ENCODE data around the gene KLHL34. TPM values are rescaled to one million over a fixed set of nuclear protein-coding genes. Genes with fewer than 3 reads are reported as not detected.

Gene KLHL34
- total and polyA plus RNA-seq, 3 experiments from 2014 or later, result 0.27 to 0.38 (median 0.35) TPM

- POLR2A ChIA-PET, result no interaction called here
- Histone ChIP-seq H3K36me3 (ENCODE audit: insufficient read depth, low read length) (no peaks in the 10 kb centered on the region), H3K4me3 (ENCODE audit: low read length) (no peak overlapping the region), H3K4me1 (ENCODE audit: insufficient read depth, low read length) (no peaks in the 10 kb centered on the region), H3K27me3 (ENCODE audit: insufficient read depth, low read length, poor library complexity, severe bottlenecking) (no peaks in the 10 kb centered on the region), H3K27ac (ENCODE audit: low read depth, low read length) (no peak overlapping the region), H3K9me3 (ENCODE audit: low read length) (no peaks in the 10 kb centered on the region)
- Mint-ChIP-seq H3K9me3 (peaks cover 0 to 2% (median 0%) of the 10 kb centered on the region in 5 donors), H3K27ac (no peak overlapping the region), H3K36me3 (peaks cover 0 to 3% (median 2%) of the 10 kb centered on the region in 3 donors), H3K27me3 (peaks cover 0 to 1% of the 10 kb centered on the region in 2 donors), H3K4me3 (no peak overlapping the region), H3K4me1 (no peaks in the 10 kb centered on the region)
- CTCF ChIA-PET, result no interaction called here
- DNase-seq, result no peak
Observed at GRCh38 chrX:21645431-21645830, 12.7 kb downstream of the KLHL34 start.

GRCh38 chrX:21639775-21640174 is 18.4 kb downstream of the KLHL34 start:
- ChIA-PET POLR2A (no interaction called here), CTCF (no interaction called here)
- H3K9me3 ChIP-seq (ENCODE audit: low read length), result no peaks in the 10 kb centered on the region
- Mint-ChIP-seq H3K4me1 (no peaks in the 10 kb centered on the region), H3K27me3 (no peaks in the 10 kb centered on the region), H3K4me3 (no peak overlapping the region), H3K9me3 (peaks cover 0 to 2% (median 0%) of the 10 kb centered on the region in 5 donors), H3K27ac (no peak overlapping the region), H3K36me3 (no peaks in the 10 kb centered on the region)
- DNase-seq, result no peak
- H3K27me3 ChIP-seq (ENCODE audit: insufficient read depth, low read length, poor library complexity, severe bottlenecking), result no peaks in the 10 kb centered on the region
- H3K36me3 ChIP-seq (ENCODE audit: insufficient read depth, low read length), result no peaks in the 10 kb centered on the region
- no peaks in the 10 kb centered on the region for H3K4me1 ChIP-seq (ENCODE audit: insufficient read depth, low read length)
- no peak overlapping the region for H3K4me3 ChIP-seq (ENCODE audit: low read length)
- H3K27ac ChIP-seq (ENCODE audit: low read depth, low read length), result no peak overlapping the region

GRCh38 chrX:21638311-21638710 is 19.8 kb downstream of the KLHL34 start:
- Histone ChIP-seq H3K27me3 (ENCODE audit: insufficient read depth, low read length, poor library complexity, severe bottlenecking) (no peaks in the 10 kb centered on the region), H3K4me1 (ENCODE audit: insufficient read depth, low read length) (no peaks in the 10 kb centered on the region), H3K36me3 (ENCODE audit: insufficient read depth, low read length) (no peaks in the 10 kb centered on the region), H3K27ac (ENCODE audit: low read depth, low read length) (no peak overlapping the region), H3K4me3 (ENCODE audit: low read length) (no peak overlapping the region), H3K9me3 (ENCODE audit: low read length) (no peaks in the 10 kb centered on the region)
- no peak for DNase-seq
- H3K4me3 Mint-ChIP-seq, result no peak overlapping the region
- H3K36me3 Mint-ChIP-seq, result no peaks in the 10 kb centered on the region
- no peaks in the 10 kb centered on the region for H3K27me3 Mint-ChIP-seq
- H3K27ac Mint-ChIP-seq, result no peak overlapping the region
- H3K4me1 Mint-ChIP-seq, result no peaks in the 10 kb centered on the region
- CTCF ChIA-PET, result no interaction called here
- POLR2A ChIA-PET, result no interaction called here
- peaks cover 0 to 2% (median 0%) of the 10 kb centered on the region in 5 donors for H3K9me3 Mint-ChIP-seq

- POLR2A ChIA-PET, result no interaction called here
- no peaks in the 10 kb centered on the region for H3K4me1 Mint-ChIP-seq
- H3K36me3 Mint-ChIP-seq, result peaks cover 0 to 7% (median 0%) of the 10 kb centered on the region in 3 donors
- no peaks in the 10 kb centered on the region for H3K36me3 ChIP-seq (ENCODE audit: insufficient read depth, low read length)
- no peak for DNase-seq
- no peaks in the 10 kb centered on the region for H3K27me3 Mint-ChIP-seq
- H3K4me3 Mint-ChIP-seq, result no peak overlapping the region
- H3K27ac Mint-ChIP-seq, result no peak overlapping the region
- H3K27me3 ChIP-seq (ENCODE audit: insufficient read depth, low read length, poor library complexity, severe bottlenecking), result no peaks in the 10 kb centered on the region
- peaks cover 0 to 2% (median 0%) of the 10 kb centered on the region in 5 donors for H3K9me3 Mint-ChIP-seq
- no peak overlapping the region for H3K27ac ChIP-seq (ENCODE audit: low read depth, low read length)
- no peaks in the 10 kb centered on the region for H3K9me3 ChIP-seq (ENCODE audit: low read length)
- no peak overlapping the region for H3K4me3 ChIP-seq (ENCODE audit: low read length)
- no peaks in the 10 kb centered on the region for H3K4me1 ChIP-seq (ENCODE audit: insufficient read depth, low read length)
- CTCF ChIA-PET, result no interaction called here
Observed at GRCh38 chrX:21632027-21632426, 26.1 kb downstream of the KLHL34 start.

- no peak overlapping the region for H3K4me3 ChIP-seq (ENCODE audit: low read length)
- Mint-ChIP-seq H3K4me3 (no peak overlapping the region), H3K27me3 (no peaks in the 10 kb centered on the region), H3K27ac (no peak overlapping the region), H3K36me3 (peaks cover 0 to 11% (median 1%) of the 10 kb centered on the region in 3 donors), H3K4me1 (no peaks in the 10 kb centered on the region), H3K9me3 (peaks cover 0 to 8% (median 0%) of the 10 kb centered on the region in 5 donors)
- no peaks in the 10 kb centered on the region for H3K4me1 ChIP-seq (ENCODE audit: insufficient read depth, low read length)
- H3K27me3 ChIP-seq (ENCODE audit: insufficient read depth, low read length, poor library complexity, severe bottlenecking), result no peaks in the 10 kb centered on the region
- ChIA-PET CTCF (no interaction called here), POLR2A (no interaction called here)
- DNase-seq, result no peak
- no peak overlapping the region for H3K27ac ChIP-seq (ENCODE audit: low read depth, low read length)
- no peaks in the 10 kb centered on the region for H3K36me3 ChIP-seq (ENCODE audit: insufficient read depth, low read length)
- no peaks in the 10 kb centered on the region for H3K9me3 ChIP-seq (ENCODE audit: low read length)
Observed at GRCh38 chrX:21623778-21624501, 34.2 kb downstream of the KLHL34 start.

- Histone ChIP-seq H3K9me3 (ENCODE audit: low read length) (no peaks in the 10 kb centered on the region), H3K4me1 (ENCODE audit: insufficient read depth, low read length) (no peaks in the 10 kb centered on the region), H3K27me3 (ENCODE audit: insufficient read depth, low read length, poor library complexity, severe bottlenecking) (no peaks in the 10 kb centered on the region), H3K27ac (ENCODE audit: low read depth, low read length) (no peak overlapping the region), H3K4me3 (ENCODE audit: low read length) (no peak overlapping the region), H3K36me3 (ENCODE audit: insufficient read depth, low read length) (no peaks in the 10 kb centered on the region)
- no peak for DNase-seq
- Mint-ChIP-seq H3K27ac (no peak overlapping the region), H3K4me1 (no peaks in the 10 kb centered on the region), H3K36me3 (peaks cover 0 to 1% (median 0%) of the 10 kb centered on the region in 3 donors), H3K4me3 (no peak overlapping the region), H3K9me3 (no peaks in the 10 kb centered on the region), H3K27me3 (no peaks in the 10 kb centered on the region)
- ChIA-PET CTCF (no interaction called here), POLR2A (no interaction called here)
Observed at GRCh38 chrX:21620234-21620633, 37.9 kb downstream of the KLHL34 start.

- POLR2A ChIA-PET, result no interaction called here
Observed at GRCh38 chrX:21616386-21616785, 41.7 kb downstream of the KLHL34 start.

GRCh38 chrX:21612154-21612553 is 46.0 kb downstream of the KLHL34 start:
- H3K4me1 ChIP-seq (ENCODE audit: insufficient read depth, low read length), result no peaks in the 10 kb centered on the region
- CTCF ChIA-PET, result no interaction called here
- H3K4me3 Mint-ChIP-seq, result no peak overlapping the region
- no peaks in the 10 kb centered on the region for H3K4me1 Mint-ChIP-seq
- H3K27ac ChIP-seq (ENCODE audit: low read depth, low read length), result no peak overlapping the region
- no peaks in the 10 kb centered on the region for H3K27me3 ChIP-seq (ENCODE audit: insufficient read depth, low read length, poor library complexity, severe bottlenecking)
- H3K27ac Mint-ChIP-seq, result no peak overlapping the region
- no peaks in the 10 kb centered on the region for H3K36me3 ChIP-seq (ENCODE audit: insufficient read depth, low read length)
- DNase-seq, result no peak
- no peaks in the 10 kb centered on the region for H3K9me3 Mint-ChIP-seq
- POLR2A ChIA-PET, result no interaction called here
- no peaks in the 10 kb centered on the region for H3K9me3 ChIP-seq (ENCODE audit: low read length)
- peaks cover 0 to 2% of the 10 kb centered on the region in 2 donors for H3K27me3 Mint-ChIP-seq
- H3K4me3 ChIP-seq (ENCODE audit: low read length), result no peak overlapping the region
- peaks cover 0 to 7% (median 0%) of the 10 kb centered on the region in 3 donors for H3K36me3 Mint-ChIP-seq

More at GRCh38 chrX:21616386-21616785, 41.7 kb downstream of the KLHL34 start:
- CTCF ChIA-PET, result no interaction called here
- H3K4me3 Mint-ChIP-seq, result no peak overlapping the region
- no peaks in the 10 kb centered on the region for H3K36me3 Mint-ChIP-seq
- no peaks in the 10 kb centered on the region for H3K27me3 Mint-ChIP-seq
- no peaks in the 10 kb centered on the region for H3K9me3 Mint-ChIP-seq
- H3K27ac ChIP-seq (ENCODE audit: low read depth, low read length), result no peak overlapping the region
- no peak overlapping the region for H3K27ac Mint-ChIP-seq
- H3K36me3 ChIP-seq (ENCODE audit: insufficient read depth, low read length), result no peaks in the 10 kb centered on the region
- no peaks in the 10 kb centered on the region for H3K27me3 ChIP-seq (ENCODE audit: insufficient read depth, low read length, poor library complexity, severe bottlenecking)
- no peaks in the 10 kb centered on the region for H3K4me1 Mint-ChIP-seq
- H3K9me3 ChIP-seq (ENCODE audit: low read length), result no peaks in the 10 kb centered on the region
- no peak overlapping the region for H3K4me3 ChIP-seq (ENCODE audit: low read length)
- no peak for DNase-seq
- no peaks in the 10 kb centered on the region for H3K4me1 ChIP-seq (ENCODE audit: insufficient read depth, low read length)

Measured in CD8-positive, alpha-beta memory T cell (primary cell).